Stimulated activated CD4-positive, alpha-beta T cell treated with anti-CD3 and anti-CD28 coated beads, Interleukin-4, amount 100 ng/mL, for 4 hours (primary cell): ENCODE results near the gene GRM1.

Experiments used
- DNase-seq, 2 experiments: peaks; one replicate each; pipeline ENCODE4 v3.0.0-alpha.2; 2020

GRM1 gene

DNA sequence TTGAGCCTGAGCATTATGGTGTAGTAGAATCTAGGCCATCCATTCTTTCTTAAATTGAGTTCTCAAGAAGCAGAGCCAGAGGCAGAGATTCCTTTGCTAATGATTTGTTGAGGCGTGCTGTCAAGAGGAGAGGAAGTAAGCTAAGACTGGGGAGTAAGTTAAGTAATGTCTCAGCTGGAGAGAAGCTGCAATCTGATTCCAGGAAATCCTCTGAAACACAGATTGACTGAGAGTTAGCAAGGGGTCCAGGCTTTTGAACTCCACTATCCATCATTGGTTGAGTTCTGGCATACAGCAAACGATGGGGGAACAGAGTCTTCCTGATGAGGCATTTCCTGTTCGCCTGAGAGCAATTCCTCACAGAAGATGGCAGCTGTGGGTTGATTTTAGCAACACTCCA, 307.3 kb downstream of the GRM1 start:
- no peak for DNase-seq

DNA sequence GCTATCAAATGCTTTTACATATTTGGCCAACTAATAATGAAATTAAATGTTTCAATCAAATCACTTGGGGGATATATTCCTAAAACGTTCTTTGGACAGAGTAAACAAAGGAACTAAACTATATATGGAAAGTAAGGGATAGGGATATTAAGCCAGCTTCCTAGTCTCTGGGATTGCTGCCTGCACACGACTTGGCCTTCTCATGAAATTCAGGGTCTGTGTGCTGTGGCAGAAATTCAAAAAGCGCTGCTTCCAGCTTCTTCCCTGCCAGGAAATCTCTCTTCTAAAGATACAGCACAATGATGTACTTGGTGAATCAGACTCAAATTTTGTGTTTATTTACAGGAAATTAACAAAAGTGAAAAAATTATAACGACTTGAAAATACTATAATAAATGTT, 308.5 kb downstream of the GRM1 start:
- DNase-seq, result no peak

- no peak for DNase-seq
These were observed 310.9 kb downstream of the GRM1 start for GRCh38 chr6:146339716-146340115.

DNA sequence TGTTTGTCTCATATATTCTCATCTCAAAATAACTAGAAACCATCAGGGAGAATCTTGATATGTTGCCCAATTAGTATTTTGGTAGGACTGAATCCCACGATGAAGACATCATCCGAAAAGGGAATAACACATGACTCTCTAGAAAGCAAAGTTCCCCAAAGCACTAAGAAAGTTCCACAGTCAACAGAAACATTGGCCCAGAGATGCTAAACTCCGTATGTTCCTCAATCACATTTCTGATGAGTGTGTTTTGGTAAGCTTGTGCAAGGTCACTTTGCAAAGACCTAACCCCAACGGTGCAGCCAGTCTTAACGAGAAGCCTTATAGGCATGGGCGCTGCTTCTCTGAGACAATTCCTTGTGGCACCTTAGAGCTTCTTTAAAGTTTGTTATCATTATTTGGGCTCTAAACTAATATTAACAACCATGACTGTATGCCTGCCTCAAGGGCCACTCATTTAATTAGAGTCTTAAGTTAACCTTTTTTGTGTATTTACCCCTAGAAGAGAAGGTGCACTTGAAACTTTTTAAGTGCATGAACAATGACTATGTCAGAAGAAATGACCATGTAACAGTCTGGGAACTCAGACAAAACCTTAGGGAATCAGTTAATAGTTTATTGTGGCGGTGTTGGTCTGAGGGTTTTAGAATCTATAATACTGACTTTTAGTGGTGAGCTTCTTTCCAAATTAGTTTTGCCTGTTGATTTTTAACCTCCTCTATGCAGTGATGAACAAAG, 312.8 kb downstream of the GRM1 start:
- no peak for DNase-seq

GRCh38 chr6:146345598-146345997, 316.7 kb downstream of the GRM1 start:
- DNase-seq, result no peak

DNA sequence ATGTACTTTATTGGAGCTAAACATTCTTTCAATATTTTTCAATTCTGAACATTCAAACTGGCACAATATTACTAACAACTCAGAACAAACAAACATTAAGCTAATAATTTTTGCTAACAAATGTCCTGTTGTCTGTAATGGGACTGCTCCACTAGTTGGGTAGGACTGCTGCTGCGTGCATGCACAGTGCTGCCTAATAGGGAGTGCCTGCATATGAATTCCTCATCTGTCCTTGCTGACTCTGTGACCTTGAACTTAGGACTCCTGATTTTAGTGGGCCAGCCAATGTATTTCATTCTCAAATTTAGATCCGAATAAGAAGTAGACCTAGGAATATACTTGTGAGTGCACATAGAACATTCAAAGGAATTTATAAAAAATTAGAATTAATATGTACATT, 318.2 kb downstream of the GRM1 start:
- no peak for DNase-seq

- no peak for DNase-seq
These were observed 318.8 kb downstream of the GRM1 start for GRCh38 chr6:146347690-146348089.

DNA sequence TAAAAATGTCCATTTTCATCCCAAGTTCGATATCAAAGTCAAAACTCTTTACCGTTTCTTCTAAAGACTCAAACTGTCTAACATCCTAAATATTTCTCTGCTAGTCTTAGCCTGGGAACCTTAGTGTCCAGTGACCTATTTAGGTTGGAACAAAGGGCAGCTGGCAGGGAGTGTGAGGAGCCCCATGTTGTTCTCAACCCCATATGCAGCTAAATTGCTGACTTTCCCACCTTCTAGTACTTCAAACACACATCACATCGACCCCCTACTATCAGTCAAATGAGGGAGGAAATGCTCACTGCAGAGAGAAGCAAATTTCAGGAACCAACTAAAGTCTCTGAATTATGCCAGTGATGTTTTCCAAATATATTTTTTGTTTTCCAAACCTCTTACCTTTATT, 322.2 kb downstream of the GRM1 start:
- no peak for DNase-seq

DNA sequence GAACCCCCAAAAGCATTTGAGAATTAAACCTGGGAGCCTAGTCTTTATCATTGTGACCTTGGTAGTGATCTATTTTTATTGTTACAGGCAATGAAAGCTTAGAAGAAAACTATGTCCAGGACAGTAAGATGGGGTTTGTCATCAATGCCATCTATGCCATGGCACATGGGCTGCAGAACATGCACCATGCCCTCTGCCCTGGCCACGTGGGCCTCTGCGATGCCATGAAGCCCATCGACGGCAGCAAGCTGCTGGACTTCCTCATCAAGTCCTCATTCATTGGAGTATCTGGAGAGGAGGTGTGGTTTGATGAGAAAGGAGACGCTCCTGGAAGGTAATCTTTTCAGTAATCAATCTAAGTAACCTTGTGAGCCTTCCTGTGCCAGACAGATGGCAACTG, 323.3 kb downstream of the GRM1 start:
- DNase-seq, result no peak

GRCh38 chr6:146354451-146354850, 325.6 kb downstream of the GRM1 start:
- no peak for DNase-seq

DNA sequence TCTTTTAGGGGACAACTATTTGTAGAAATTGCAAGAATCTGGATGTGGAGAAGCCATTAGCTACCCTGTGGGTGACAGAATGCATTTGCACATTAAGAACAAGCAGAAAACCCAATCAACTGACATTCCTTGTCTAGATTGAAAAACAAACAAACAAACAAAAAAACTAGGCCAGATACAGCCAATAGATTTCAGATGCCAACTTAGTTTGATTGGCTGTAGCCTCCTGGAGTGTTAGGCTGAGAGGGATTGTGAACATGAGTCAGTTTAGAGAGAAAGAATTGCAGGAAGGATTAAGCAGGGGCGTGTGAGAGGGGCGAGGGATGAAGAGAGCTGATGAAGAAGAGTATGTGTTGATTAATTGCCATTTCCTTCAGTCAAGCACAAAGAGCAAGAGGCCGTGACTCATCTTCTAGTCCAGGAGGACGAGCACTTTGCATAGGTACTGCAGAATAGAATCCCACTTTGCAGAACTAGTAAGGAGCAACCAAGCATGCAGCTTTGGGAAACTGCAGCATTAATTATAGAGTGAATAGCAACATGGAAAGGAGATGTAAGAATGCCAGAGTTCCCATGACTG, 326.7 kb downstream of the GRM1 start:
- no peak for DNase-seq

- no peak for DNase-seq
These were observed 328.9 kb downstream of the GRM1 start for GRCh38 chr6:146357578-146358430.

GRCh38 chr6:146358431-146359046, 329.7 kb downstream of the GRM1 start:
- no peak for DNase-seq

- no peak for DNase-seq
These were observed 330.3 kb downstream of the GRM1 start for GRCh38 chr6:146359131-146359530.

DNA sequence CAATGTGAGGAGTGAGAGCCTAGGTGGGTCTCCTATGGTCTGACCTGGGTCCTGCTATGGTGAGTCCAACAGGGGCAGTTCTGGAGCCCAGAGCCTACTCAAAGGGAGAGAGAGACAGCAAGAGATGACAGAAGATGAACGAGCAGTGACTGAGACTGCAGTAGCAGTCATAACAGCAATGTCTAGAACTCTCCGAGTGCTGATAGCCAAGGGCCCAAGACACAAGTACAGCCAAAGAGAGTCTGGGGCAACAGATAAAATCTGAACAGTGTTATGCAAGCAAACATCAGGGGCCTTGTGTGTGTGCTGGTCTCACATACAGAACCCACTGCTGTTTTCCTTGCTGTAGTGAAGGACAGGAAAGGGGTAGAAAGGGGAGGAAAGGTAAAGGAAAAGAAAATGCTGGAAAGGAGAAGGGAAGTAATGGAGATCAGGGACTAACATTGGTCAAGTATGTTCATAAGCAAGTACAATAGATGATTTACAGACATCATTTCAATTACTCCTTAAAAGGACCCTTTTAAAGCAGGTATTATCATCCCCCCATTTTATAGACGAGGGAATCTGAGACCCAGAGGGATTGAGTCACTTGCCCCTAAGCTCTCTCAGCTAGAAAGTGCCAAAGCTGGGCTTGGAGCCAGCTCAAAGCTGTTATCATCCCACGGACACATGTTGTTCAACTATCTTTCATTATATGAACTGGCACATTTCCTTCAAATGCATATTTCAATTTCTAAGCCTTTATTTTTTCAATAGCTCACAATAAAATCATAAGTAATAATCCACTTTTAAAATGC, 332.5 kb downstream of the GRM1 start:
- DNase-seq, result no peak

DNA sequence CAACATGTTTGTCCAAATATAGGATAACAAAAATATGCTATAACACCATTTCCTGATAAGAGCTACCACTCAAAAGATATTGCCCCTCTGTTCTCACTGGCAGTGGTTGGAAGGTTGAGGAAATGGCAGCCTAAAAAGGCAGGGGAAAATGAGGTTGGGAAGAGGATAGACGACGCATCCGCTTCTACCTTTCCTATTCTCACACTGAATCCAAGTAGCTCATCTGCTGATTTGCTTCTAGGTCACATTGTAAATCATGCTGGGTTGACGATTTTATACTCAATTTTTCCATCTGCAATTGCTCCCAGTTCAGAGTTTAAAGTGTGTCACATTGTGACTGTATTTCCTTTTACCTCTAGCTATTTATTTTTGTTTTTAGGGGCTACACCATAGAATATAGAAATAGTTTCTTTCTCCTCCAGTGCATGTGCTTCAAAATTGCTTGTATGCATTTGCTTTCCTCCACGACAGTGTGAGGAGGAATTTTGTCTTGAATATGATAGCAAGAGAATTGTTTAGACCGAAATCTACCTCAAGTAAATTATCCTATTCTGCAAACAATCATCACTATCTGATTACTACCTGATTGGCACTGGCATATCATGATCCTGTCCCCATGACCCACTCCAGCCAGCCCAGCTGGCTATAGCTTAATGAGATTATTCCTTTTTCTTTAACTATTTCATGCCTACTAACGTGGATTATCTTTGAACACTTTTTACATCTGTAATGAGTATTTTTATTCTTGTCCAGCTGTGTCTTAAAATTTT, 335.2 kb downstream of the GRM1 start:
- DNase-seq, result no peak

- DNase-seq, result no peak
These were observed 336.1 kb downstream of the GRM1 start for GRCh38 chr6:146364816-146365594.

GRCh38 chr6:146367061-146367460, 338.2 kb downstream of the GRM1 start:
- DNase-seq, result no peak

DNA sequence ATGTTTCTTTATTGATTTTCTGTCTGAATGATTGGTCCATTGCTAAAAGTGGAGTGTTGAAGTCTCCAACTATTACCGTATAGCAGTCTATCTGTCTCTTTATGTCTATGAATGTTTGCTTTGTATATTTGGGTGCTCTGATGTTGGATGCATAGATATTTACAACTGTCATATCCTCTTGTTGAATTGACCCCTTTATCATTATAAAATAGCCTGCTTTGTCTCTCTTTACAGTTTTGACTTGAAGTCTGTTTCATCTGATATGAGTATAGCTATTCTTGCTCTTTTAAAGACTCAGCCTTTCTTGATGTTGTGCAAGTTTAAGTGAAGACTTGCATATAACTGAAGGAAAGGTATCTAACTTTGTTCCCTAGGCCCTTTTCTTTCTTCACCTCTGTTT, 341.0 kb downstream of the GRM1 start:
- DNase-seq, result no peak

DNA sequence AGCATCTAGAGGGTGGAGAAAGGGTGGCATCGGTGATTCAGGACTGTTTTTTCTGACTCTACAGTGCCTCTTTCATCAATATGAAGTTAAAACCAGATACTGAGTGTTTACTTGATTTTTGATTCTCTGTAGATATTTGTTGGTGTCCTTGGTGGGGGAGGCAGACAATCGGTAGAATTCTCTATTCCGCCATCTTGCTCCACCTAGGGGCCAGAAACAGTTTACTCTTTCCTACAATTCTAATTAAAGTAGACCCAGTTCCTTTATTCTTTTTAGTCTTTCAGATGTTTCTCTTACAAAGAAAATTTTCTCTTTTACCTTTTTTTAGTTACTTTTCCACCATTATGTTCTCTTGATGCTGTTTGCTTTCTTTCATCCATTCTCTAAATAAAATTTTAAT, 352.6 kb downstream of the GRM1 start:
- DNase-seq, result no peak

DNA sequence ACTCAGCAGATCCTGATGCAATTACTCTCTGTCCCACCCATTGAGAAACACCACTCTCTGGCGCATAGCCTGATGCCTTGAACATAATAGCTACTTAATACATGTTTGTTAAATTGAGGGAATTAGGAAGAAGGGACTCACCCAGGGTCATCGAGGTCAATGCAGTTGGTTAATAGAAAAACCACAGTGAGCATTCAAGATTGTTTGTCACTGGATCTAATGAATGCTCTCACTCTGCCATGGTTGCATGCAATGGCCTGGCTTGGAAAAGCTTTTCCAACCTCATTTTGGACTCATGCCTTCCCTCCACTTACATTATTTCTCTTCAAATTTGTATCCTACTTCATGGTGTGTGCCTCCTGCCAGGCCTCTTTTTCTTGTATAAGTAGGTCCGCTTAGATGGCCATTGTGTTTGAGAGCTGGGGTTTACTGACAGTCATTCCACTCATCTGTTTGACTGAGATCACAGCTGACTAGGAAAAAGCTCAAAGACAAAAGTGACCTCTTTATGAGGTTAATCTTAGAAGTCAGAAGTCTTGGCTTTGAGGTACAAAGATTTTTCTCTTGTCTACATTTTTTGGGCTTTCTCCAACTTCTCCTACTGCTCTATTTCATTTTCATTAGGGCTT, 360.0 kb downstream of the GRM1 start:
- DNase-seq, result no peak
